ENCODE measurements around the gene OPTC.

DNA sequence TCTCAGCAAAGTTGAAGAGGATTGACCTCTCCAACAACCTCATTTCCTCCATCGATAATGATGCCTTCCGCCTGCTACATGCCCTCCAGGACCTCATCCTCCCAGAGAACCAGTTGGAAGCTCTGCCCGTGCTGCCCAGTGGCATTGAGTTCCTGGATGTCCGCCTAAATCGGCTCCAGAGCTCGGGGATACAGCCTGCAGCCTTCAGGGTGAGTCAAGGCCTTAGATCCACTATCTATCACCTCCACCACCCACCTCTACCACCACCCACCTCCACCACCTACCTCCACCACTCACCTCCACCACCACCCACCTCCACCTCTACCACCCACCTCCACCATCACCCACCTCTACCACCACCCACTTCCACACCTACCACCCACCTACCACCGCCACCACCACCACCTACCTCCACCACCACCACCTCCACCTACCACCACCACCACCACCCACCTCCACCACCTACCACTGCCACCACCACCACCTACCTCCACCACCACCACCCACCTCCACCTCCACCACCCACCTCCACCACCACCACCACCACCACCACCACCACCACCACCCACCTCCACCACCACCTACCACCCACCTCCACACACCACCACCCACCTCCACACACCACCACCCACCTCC, 5.8 kb downstream of the OPTC start:
- TF ChIP-seq, protein P1, sequence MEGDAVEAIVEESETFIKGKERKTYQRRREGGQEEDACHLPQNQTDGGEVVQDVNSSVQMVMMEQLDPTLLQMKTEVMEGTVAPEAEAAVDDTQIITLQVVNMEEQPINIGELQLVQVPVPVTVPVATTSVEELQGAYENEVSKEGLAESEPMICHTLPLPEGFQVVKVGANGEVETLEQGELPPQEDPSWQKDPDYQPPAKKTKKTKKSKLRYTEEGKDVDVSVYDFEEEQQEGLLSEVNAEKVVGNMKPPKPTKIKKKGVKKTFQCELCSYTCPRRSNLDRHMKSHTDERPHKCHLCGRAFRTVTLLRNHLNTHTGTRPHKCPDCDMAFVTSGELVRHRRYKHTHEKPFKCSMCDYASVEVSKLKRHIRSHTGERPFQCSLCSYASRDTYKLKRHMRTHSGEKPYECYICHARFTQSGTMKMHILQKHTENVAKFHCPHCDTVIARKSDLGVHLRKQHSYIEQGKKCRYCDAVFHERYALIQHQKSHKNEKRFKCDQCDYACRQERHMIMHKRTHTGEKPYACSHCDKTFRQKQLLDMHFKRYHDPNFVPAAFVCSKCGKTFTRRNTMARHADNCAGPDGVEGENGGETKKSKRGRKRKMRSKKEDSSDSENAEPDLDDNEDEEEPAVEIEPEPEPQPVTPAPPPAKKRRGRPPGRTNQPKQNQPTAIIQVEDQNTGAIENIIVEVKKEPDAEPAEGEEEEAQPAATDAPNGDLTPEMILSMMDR (IDR thresholded peaks at IDR 0.05), result no peak
- no peak for TF ChIP-seq EP300 (IDR thresholded peaks at IDR 0.05)

Measured in stomach (tissue), 4 donors.